Stomach (tissue), 4 donors: ENCODE data around the gene OPN3.

Experiments
- CTCF ChIP-seq, 7 experiments: fragments of 450-650 bp in 4 of 7; fragments of 200-600 bp in 3 of 7; sonication (generic) in 3 of 7; IDR thresholded peaks; one replicate each; pipeline ENCODE4 v1.5.1; 2016 to 2019; ENCODE audit warnings: antibody characterized with exemption in 7 of 7, control low read depth in 2 of 7, mild to moderate bottlenecking in 1 of 7
- POLR2A ChIP-seq, 4 donors: fragments of 450-650 bp; IDR thresholded peaks; one replicate each; pipeline ENCODE4 v1.6.1; 2016; ENCODE audit warnings: antibody characterized with exemption in 4 of 4, control low read depth in 2 of 4, mild to moderate bottlenecking in 1 of 4, moderate library complexity in 1 of 4

- TF ChIP-seq POLR2A (IDR thresholded peaks at IDR 0.05), result no peak
- no peak for TF ChIP-seq CTCF (IDR thresholded peaks at IDR 0.05)
These were observed 47.8 kb downstream of the OPN3 start for GRCh38 chr1:241592273-241592958.
